ENCODE data around the gene GRID1. TPM values are rescaled to one million over a fixed set of nuclear protein-coding genes. Genes with fewer than 3 reads are reported as not detected.

GRID1 gene
- total RNA-seq, 1 experiment from 2014 or later = not detected

DNA sequence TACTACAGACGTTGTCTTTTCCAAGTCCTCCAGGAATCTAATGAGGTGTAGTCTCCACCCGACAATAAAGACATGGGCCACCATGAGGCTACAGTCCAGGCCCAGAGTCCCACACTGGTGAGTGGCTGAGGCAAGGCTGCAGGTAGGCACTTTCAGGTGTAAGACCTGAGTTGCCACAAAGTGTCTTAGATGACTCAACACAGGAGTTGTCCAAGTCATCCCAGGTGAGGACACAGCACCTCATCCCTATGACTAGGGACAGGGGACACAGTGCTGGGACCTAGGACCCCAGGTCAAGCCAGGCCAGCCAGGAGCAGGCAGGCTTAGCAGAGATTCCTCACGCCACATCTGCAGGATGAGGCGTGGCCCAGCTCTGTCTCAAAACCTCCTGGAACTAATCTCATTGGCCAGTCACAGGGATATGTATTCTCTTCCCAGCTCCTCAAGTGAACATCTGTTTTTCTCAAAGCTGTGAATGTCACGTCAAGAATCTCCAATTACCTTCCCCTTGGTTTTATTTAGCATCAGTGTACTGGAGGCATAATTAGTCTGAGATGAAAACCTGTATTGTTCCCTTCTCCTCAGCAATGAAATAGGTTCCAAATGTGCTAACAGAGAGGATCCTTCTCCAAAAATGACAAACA lies 254.6 kb downstream of the GRID1 start:
- CTCF ChIA-PET = no interaction called here
- TF ChIP-seq EZH2 (IDR thresholded peaks at IDR 0.05; ENCODE audit: low read depth) = no peak
- TF ChIP-seq, protein P1, sequence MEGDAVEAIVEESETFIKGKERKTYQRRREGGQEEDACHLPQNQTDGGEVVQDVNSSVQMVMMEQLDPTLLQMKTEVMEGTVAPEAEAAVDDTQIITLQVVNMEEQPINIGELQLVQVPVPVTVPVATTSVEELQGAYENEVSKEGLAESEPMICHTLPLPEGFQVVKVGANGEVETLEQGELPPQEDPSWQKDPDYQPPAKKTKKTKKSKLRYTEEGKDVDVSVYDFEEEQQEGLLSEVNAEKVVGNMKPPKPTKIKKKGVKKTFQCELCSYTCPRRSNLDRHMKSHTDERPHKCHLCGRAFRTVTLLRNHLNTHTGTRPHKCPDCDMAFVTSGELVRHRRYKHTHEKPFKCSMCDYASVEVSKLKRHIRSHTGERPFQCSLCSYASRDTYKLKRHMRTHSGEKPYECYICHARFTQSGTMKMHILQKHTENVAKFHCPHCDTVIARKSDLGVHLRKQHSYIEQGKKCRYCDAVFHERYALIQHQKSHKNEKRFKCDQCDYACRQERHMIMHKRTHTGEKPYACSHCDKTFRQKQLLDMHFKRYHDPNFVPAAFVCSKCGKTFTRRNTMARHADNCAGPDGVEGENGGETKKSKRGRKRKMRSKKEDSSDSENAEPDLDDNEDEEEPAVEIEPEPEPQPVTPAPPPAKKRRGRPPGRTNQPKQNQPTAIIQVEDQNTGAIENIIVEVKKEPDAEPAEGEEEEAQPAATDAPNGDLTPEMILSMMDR (conservative IDR thresholded peaks at IDR 0.05) = no peak

DNA sequence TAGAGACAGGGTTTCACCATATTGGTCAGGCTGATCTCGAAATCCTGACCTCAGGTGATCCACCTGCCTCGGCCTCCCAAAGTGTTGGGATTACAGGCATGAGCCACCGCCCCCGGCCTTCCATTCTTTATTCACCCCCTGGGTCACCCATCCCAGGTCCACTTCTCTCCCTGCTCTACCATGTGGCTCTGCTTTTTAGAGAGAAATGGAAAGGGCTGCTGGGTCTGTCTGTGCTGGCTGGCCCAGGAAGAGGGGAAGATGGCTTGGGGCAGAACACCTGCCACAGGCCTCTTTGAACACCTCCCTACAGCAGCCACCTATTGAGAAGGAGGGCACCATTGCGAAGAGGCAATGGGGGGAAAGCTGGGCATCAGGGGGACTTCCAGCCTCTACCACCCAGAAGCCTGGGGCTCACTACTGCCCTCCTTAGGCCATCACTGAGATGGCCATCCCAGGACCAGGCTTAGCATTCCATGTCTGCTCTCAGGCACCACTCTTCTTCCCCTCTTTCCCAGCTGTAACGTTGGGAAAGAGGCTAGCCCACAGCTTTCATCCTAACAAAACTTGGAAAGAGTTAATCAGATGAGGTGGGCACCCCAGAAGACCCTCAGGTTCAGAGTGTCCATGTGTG lies 256.3 kb downstream of the GRID1 start:
- Histone ChIP-seq H3K36me3 (ENCODE audit: low read depth) (no peaks in the 10 kb centered on the region), H2AFZ (no peak overlapping the region), H3K4me1 (replicated peaks; ENCODE audit: insufficient read depth) (no peaks in the 10 kb centered on the region), H3K27ac (no peak overlapping the region), H3K9me3 (ENCODE audit: insufficient read depth, low read depth) (no peaks in the 10 kb centered on the region), H3K79me2 (ENCODE audit: low read depth) (no peaks in the 10 kb centered on the region), H4K20me1 (ENCODE audit: insufficient read depth) (no peaks in the 10 kb centered on the region), H3K4me3 (no peak overlapping the region), H3F3A (ENCODE audit: insufficient read depth, low read depth) (no peaks in the 10 kb centered on the region), H3K27me3 (ENCODE audit: insufficient read depth, low read depth) (peaks cover 6% of the 10 kb centered on the region), H3K9me2 (ENCODE audit: insufficient read depth) (no peaks in the 10 kb centered on the region), H3K4me2 (no peak overlapping the region)
- no peak for DNase-seq
- TF ChIP-seq, protein P1 (conservative IDR thresholded peaks at IDR 0.05) = no peak; the same call in 1 of the 2 replicates
- no peak for TF ChIP-seq EZH2 (IDR thresholded peaks at IDR 0.05; ENCODE audit: low read depth)
- intact Hi-C loops (cut with micrococcal nuclease; ENCODE audit: unreplicated experiment) = no loop called here
- no TSS peak for BruUV-seq (replicated peaks)
- ChIA-PET POLR2A (ENCODE audit: unreplicated experiment) (no interaction called here), CTCF (interaction anchor here (0.7 kb wide), 1 partner anchor 119 kb away, joined by 7 read pairs; no protein-coding TSS in a partner anchor)

More for the DNA sequence above, 254.6 kb downstream of the GRID1 start:
- Histone ChIP-seq H3K36me3 (ENCODE audit: low read depth) (no peaks in the 10 kb centered on the region), H3K4me3 (no peak overlapping the region), H3K9me3 (ENCODE audit: insufficient read depth, low read depth) (no peaks in the 10 kb centered on the region), H3K4me2 (no peak overlapping the region), H3K4me1 (replicated peaks; ENCODE audit: insufficient read depth) (no peaks in the 10 kb centered on the region), H3F3A (ENCODE audit: insufficient read depth, low read depth) (no peaks in the 10 kb centered on the region), H2AFZ (no peak overlapping the region), H3K27me3 (ENCODE audit: insufficient read depth, low read depth) (peaks cover 9% of the 10 kb centered on the region), H4K20me1 (ENCODE audit: insufficient read depth) (no peaks in the 10 kb centered on the region), H3K27ac (no peak overlapping the region), H3K79me2 (ENCODE audit: low read depth) (no peaks in the 10 kb centered on the region), H3K9me2 (ENCODE audit: insufficient read depth) (no peaks in the 10 kb centered on the region)
- intact Hi-C loops (cut with micrococcal nuclease; ENCODE audit: unreplicated experiment) = no loop called here
- DNase-seq = no peak
- no TSS peak for BruUV-seq (replicated peaks)
- POLR2A ChIA-PET (ENCODE audit: unreplicated experiment) = no interaction called here

DNA sequence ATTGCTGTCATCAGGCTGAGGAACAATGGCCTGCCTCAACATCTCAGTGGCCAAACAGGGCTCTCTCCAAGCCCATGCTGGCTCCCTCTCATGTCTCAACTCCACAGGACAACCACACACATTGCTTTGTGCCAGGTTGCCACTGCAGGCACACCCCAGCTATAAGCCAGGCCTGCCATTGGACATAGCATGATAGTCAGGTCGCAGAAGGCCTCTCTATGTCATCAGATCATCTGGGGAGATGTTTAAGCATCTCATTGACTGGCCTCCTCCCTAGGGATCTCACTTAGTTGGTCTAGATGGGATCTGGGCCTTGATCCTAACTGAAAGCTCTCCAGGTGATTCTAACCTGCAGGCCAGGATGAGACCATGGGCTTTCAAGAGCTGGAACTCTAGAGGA lies 257.2 kb downstream of the GRID1 start:
- Histone ChIP-seq H3K9me2 (ENCODE audit: insufficient read depth) (no peaks in the 10 kb centered on the region), H3K4me3 (no peak overlapping the region), H3K79me2 (ENCODE audit: low read depth) (no peaks in the 10 kb centered on the region), H3K4me1 (replicated peaks; ENCODE audit: insufficient read depth) (no peaks in the 10 kb centered on the region), H3K36me3 (ENCODE audit: low read depth) (no peaks in the 10 kb centered on the region), H4K20me1 (ENCODE audit: insufficient read depth) (no peaks in the 10 kb centered on the region), H3K27me3 (ENCODE audit: insufficient read depth, low read depth) (peaks cover 3% of the 10 kb centered on the region), H3K4me2 (no peak overlapping the region), H3K27ac (no peak overlapping the region), H3F3A (ENCODE audit: insufficient read depth, low read depth) (no peaks in the 10 kb centered on the region), H3K9me3 (ENCODE audit: insufficient read depth, low read depth) (no peaks in the 10 kb centered on the region), H2AFZ (no peak overlapping the region)
- no TSS peak for BruUV-seq (replicated peaks)
- POLR2A ChIA-PET (ENCODE audit: unreplicated experiment) = no interaction called here
- DNase-seq = no peak
- no peak for TF ChIP-seq EZH2 (IDR thresholded peaks at IDR 0.05; ENCODE audit: low read depth)
- TF ChIP-seq, protein P1 (conservative IDR thresholded peaks at IDR 0.05) = no peak
- CTCF ChIA-PET = no interaction called here
- intact Hi-C loops (cut with micrococcal nuclease; ENCODE audit: unreplicated experiment) = loop anchor here (10.0 kb wide), 1 partner anchor 475 kb away; no protein-coding TSS in a partner anchor
